GM18858 (cell line): ENCODE results near the gene SMOC2.
"Not testable (repeated sequence)": the region's sequence is repeated elsewhere in the genome, so short reads cannot be mapped to it uniquely, and the experiment has no call there.

Experiments used
- ATAC-seq: cut with Tn5 transposase; IDR thresholded peaks from one replicate; pipeline ENCODE4 v1.9.1; 2021; ENCODE audit not compliant: unreplicated experiment

The SMOC2 gene

DNA sequence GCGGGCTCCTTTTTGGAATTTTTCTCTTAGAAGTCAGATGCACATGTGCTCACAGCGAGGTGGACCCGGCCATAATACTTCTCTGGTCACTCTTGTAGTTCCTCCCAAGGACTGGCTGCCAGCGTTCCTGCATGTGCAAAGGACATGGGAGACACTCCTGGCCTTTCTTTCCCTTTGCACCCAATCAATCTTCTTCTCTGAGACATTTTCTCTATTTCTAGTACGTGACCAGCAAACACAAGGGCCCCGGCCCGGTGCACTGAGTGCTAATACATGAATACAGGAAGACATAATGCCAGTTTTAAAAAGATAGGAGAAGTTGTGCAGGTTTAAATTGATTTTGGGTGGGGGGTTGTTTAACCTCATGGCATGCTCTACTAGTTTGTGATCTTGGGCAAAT lies 233.6 kb downstream of the SMOC2 start:
- no peak for ATAC-seq

DNA sequence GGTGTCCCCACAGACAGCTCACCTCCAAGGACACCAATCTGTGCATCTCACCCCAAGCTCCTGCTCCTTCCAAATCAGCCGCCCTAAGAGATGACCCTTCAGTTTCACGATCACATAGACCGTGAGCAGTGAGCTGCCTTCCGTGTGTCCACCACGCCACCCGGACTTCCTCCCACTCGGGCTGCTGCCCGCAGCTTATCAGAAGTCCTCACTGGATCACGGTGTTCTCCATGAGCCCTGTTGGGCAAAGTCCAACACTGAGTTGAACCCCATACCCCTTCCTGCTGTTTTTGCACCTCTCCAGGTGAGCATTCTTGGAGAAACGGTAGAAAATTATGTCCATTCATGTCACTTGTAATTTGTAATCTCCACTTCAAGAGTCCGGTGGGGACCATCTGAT lies 234.4 kb downstream of the SMOC2 start:
- no peak for ATAC-seq

DNA sequence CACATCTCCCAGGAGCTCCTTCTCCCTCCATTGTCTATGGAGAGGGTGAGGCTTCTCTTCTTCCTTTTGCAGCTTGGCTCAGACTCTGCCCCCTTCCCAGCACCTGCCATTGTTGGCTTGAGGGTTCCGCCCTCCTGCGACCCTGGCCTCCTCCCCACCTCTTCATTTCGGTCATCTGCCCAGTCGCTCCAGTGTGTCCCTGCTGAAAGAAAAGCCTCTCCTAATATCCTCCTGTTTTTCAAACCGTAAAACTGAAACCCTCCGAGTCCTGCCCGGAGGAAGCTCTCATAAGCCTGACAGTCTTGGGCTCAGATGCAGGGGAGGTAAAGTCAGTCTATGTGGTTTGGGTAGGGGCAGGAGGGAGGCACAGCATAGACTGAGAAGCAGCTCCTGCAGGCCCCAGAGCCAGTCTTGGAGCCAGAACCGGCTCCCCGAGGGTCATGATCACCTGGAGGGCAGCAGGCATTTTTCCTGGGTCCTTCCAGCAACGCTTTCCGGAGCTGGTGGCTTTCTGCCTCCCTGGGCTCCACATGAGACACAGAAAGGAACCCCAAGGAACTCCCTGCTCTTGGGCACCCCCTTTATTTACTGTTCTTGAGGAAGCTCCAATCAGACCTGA lies 235.1 kb downstream of the SMOC2 start:
- no peak for ATAC-seq

DNA sequence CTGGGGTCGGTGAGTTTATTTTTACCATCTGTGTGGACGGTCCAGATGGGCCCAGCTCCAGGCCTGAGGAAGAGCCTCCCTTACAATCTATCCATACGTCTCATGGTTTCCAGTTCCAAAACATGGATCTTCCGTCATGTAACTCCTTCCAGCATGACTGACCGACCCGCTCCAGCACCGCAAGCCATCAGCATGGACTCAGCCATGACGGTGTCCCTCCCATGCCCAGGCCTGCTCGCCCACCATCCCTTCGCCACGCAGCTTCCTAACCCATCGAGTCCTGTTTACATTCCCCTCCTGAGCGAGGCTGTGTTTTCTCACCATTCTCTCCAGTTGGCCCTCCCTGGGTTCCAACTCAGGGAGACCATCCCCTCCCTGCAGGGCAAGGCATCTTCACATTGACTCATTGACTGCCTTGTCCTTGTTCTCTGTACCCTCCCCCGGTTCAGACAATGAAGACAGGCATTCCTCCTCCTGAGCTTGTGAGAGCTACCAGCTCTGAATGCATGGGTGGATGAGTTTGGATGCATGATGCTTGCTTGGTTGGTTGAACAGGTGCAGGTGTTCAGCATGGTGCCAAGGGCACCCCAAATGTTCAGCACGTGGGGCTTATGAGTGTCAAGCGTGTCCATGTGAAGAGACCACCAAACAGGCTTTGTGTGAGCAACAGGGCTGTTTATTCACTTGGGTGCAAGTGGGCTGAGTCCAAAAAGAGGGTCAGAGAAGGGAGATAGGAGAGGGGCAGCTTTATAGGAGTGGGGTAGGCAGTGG lies 235.8 kb downstream of the SMOC2 start:
- no peak for ATAC-seq

DNA sequence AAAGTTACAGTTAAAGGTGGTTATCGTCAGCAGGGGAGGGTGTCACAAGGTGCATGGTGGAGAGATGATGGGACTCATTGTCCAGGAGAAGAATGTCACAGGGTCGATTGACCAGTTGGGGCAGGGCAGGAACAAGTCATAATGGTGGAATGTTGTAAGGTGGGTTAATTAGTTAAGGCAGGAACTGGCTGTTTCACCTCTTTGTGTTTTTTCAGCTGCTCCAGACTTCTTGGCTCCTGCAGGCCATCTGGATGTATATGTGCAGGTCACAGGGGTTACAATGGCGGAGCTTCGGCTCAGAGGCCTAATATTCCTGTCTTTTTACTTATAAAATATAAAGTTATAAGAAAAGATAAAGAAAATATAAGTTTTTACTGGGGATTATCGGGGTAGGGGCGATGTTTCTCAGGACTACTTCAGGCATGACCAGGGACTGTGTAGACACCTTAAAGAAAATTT lies 236.4 kb downstream of the SMOC2 start:
- not testable (repeated sequence) for ATAC-seq

DNA sequence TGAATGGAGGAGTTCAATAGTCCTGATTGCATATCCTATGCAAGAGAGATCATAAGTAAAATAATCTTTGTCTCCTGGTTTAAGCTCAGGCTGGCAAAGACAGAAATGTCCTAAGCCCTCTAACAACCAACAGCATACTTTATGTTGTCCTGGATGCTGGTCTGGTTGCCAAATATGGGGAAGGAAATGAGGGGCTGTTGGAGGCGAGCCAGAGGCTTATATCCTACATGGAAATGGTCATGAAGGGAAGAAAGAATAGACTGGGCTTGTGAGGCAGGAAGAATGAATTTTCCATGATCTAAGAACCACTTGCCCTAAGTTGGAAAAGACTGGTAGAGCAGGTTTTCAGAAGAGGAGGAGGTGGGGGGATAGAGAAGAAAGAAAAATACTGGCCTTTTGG lies 237.1 kb downstream of the SMOC2 start:
- no peak for ATAC-seq

DNA sequence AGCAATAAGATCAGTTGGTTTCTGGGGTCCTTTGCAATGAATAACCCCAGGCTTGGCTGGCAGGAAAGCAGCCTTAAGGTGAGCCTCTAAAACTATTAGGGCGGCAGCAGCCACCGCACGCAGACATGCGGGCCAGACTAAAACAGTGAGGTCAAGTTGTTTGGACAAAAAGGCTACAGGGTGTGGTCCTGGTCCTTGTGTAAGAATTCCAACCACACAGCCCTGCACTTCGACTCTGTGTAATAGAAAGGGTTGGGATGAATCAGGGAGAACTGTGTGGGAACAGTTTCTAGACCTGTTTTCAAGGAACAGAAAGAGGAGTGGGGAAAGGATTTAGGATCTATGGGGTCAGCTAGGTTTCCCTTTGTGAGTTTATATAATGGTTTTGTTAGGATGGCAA lies 237.6 kb downstream of the SMOC2 start:
- no peak for ATAC-seq

DNA sequence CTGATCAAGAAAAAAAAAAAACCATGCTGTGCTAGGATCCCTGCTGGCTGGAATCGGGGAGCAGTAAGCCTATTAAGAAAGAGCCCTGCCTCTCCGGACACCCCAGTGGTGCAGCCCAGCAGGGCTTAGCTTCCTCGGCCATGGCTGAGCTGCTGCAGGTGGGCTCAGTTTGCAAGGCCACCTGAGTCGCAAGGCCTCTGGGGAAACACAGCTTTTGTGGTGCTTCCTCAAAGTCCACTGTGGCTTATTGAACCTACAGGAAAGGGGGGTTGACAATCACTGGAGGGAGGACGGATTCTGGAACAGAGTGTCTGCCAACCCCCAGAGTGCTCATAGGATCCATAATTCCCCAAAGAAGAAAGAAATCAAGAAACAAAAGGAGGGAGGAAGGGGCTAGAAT lies 240.8 kb downstream of the SMOC2 start:
- ATAC-seq = no peak

DNA sequence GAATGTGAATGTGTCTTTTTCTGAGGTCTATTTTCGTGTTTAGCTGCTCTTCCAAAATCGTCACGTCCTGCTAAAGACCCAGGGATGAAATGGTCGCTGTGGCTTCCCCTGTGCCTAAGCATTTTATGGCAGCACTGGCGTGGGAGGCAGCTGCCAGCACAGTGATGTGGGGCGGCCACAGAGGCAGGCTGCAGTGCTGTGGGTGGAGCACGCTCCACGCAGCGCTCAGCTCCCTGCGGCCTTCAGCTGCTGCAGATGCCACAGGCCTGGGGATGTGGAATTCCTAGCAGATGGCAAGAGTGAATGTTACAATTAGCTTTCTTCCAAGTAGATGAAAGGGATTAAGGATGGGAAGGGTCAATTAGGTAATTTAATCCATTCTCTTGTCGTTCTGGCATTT lies 242.6 kb downstream of the SMOC2 start:
- no peak for ATAC-seq

DNA sequence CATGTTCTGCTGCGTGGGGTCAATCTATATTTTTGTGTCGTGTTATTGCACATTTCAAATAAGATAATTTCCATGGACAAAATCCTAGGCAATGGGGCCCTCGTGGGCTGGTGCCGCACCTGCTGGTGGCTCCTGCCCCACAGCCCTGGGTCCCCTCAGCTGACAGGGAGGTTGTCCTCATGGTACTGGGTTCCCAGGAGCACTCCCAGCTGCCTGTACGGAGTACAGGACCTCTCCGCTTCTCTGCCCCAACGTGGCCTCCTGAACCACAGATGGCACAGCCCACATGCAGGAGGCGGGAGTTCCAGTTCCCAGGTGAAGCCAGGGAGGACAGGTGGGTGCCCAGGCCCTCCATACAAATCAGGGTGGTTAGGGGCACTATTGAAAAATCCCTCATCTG lies 243.5 kb downstream of the SMOC2 start:
- ATAC-seq = no peak

DNA sequence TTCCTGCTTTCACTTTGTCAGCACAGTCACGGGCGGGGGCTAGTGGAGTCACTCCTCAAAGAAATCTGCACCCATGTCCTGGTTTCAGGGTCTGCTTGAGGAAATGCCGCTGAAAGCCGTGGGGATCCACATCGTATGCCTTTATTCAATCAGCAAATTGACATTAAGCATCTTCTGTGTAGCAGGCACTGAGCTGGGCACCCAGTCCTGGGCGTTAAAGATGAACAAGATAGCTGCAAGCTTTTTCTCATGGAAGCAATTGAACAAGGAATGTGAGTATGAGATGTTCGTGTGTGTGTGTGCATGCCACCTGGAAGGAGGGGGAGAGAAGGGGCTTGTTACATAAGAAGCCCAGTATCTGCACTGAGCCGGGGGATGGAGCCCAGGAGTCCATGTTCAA lies 243.9 kb downstream of the SMOC2 start:
- ATAC-seq = no peak

DNA sequence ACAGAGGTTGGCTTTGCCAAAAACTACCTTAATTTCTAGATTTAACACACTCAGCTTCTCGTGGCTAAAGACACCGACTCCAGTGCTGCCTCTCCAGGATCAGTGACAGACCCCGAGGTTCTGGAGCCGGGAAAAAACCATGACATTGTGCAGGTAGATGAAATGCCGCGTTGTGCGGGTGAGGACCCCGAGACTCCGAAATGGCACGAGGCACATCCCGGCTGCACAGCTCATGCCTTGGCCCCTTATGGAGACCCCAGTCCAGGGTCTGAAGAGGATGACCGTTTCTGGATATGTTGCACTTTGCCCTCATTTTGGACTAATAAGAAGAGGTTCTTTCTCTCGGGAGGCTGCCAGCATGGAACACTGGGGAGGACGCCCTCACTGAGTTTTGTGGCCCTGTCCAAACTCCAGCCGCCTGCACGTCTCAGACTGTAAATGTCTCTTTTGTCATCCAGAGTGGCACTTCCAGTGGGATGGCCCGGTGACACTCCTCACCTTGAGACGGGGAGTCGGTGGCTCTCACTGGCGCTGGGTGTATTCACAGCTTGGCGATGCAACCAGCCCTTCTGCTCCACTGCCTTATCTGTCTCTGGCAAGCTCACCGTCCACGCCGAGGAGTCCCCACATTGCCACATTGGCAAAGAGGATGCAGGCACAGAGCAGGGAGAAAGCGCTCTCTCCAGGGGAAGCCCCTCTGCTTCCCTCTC lies 245.2 kb downstream of the SMOC2 start:
- ATAC-seq = no peak

DNA sequence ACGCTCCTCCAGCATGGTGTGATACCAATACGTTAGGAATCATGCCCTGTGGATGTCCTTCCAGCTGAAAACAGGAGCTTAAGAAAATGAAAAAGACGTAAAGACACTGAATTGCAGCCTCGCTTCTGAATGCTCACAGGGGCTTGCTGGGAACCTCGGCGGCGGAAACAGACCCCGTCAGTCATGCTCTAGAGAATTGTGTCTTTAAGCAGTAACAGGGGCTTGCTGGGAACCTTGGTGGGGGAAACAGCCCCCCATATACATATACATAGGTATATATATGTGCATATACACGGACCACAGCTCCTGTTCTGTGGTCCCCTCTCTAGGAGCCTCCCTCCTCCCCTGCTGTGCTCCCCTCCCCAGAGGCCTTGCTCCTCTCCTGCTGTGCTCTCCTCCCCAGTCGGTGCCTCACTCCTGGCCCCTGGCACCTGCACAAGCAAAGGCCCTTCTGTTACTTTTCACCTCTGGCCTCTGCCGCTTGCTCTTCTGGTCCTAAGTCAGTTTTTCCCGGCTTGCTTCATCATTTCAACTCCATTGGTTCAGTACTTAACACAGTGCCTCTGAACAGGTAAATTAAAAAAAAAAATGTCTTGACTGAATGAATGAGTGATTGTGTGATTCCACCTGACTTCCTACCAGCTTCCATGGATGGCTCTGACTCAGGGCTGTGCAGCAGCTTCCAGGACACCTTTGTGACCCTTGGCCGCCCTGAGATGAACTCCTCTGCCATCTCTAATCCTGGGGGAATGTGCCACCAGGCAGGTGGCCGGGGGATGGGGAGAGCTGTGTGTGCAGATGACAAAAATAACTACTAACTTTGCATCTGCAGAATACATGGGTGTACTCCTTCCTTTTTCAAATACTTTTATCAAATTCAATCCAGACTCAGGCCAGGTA lies 246.1 kb downstream of the SMOC2 start:
- ATAC-seq = no peak

DNA sequence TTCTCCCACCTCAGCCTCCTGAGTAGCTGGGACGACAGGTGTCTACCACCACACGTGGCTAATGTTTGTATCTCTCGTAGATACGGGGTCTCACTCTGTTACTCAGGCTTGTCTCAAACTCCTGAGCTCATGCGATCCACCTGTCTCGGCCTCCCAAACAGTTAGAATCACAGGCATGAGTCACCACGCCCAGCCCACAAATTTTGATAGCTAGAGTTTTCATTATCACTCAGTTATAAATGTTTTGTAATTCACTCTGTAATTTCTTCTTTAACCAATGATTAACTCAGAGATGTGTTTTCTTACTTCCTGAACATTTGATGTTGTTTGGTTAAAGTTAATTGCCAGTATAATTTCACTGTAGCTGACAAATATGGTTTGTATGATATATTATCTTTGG lies 249.3 kb downstream of the SMOC2 start:
- no peak for ATAC-seq

DNA sequence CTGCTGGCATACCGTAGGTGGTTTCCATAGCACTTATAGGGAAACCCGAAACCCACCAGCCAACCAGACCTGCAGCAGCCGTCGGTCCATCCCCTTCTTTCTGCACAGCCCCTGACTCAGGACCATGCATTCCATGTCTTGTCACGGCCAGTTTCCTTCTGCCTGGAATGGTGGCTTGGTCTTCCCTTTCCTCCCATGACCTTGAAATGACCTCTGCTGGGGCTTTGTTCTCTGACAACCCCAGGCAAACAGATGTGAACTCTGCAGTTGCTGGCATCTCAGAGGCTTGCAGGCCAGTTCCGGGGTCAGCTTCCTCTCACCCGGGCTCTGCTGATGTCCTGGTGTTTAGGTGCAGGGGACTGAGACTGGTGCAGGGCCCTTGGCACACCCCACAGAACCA lies 250.8 kb downstream of the SMOC2 start:
- no peak for ATAC-seq

DNA sequence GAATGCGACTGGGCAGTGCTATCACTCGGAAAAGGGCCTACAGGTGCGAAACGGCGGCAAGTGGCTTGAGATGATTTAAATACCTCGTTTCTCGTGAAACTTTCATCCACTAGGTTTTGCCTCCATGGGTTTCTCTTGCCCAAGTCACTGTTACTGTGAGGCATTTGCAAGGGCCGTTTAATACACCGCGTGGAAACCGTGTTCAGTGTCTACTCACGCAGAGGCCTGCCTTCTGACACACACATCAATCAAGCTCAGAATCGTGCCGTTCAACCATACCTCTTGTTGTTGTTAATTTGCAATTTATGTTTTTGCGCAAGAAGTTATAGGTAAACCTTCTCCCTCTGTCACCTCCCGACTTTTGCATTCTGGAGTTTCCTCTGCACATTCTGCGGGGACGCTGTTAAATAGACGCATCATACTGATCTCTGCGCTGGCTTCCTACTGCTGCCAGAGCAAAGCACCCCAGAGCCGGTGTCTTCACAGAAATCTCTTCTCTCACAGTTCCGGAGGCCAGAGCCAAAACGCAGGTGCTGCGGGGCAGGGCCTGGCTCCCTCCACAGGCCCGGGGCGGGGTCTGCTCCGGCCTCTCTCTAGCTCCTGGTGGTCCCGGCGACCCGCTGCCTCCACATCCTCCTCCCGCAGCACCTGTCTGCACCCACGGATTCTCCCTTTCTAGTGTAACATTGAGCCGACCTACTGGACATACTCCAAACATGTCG lies 251.4 kb downstream of the SMOC2 start:
- no peak for ATAC-seq

DNA sequence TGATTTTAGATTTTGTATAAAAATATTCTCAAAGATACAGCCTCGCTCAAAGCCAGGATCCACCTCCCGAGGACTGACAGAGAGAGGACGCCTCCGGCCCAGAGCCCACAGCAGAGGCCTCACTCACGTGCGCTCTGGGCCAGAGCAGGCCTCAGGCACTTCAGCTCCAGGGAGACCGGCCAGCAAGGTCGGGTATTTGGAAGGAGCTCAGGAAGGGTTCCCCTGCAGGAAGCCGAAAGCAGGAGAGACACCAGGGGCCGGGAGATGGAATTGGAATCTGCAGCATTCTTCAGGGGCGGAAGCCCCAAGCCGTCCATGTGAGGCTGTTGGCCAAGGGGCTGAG lies 251.9 kb downstream of the SMOC2 start:
- not testable (repeated sequence) for ATAC-seq

DNA sequence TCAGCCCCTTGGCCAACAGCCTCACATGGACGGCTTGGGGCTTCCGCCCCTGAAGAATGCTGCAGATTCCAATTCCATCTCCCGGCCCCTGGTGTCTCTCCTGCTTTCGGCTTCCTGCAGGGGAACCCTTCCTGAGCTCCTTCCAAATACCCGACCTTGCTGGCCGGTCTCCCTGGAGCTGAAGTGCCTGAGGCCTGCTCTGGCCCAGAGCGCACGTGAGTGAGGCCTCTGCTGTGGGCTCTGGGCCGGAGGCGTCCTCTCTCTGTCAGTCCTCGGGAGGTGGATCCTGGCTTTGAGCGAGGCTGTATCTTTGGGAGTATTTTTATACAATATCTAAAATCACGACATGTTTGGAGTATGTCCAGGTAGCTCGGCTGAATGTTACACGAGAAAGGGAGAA lies 253.8 kb downstream of the SMOC2 start:
- ATAC-seq = not testable (repeated sequence)

DNA sequence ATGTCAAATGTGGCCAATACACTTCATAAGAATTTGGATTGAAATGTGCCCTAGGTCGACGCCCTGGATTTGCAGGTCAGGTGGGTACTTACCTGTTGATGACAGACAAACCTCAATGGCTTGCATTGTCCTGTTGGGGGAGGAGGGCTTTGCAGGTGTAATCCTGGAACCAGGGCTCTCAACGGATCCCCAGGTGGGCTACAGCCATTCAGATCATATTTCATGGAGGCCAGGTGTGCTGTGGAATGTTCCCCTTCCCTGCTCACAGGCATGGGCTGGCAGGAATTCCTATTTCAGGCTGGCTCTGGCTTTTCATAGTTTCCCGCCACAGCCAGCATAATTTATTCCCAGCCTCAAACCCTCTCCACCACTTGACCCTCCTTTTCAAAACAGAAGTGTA lies 254.7 kb downstream of the SMOC2 start:
- no peak for ATAC-seq

DNA sequence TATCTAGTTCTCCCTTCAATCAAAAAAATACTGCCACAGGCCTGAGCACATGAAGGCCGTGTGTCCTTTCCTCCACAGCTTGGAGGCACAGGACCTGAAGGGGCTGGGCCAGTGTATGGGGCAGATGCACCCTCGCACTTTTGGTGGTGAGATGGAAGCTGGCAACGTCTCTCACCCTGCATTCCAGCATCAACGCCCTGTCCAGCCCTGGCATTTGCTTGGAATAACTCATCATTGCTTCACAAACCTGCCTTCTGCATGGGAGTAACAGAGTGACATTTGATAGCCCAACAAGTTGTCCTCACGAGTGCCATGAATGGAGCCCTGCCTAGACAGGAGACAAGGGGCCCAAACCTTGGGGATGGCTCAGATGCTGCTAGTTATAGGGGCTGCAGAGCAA lies 257.9 kb downstream of the SMOC2 start:
- ATAC-seq = no peak
